ENCODE measurements around the gene SV2B.

- TF ChIP-seq CTCF (conservative IDR thresholded peaks at IDR 0.05; ENCODE audit: low read depth, low read length) = no peak
- no peak for TF ChIP-seq EZH2 (IDR thresholded peaks at IDR 0.05; ENCODE audit: borderline replicate concordance, low read depth, low read length, poor library complexity, severe bottlenecking)
Observed at GRCh38 chr15:91275844-91276243, 175.8 kb downstream of the SV2B start.

Measured in A673 (cell line).